ENCODE measurements around the gene MBLAC1. TPM values are rescaled to one million over a fixed set of nuclear protein-coding genes. Genes with fewer than 3 reads are reported as not detected.

The MBLAC1 gene
- total and polyA plus RNA-seq, 9 of the 15 experiments (the other 6 are each of a cell fraction or from before 2014, with no cell fraction given), result 0.03 to 3.1 (median 0.52) TPM

- CTCF ChIA-PET (ENCODE audit: low intra/inter-chr PET ratio), result no interaction called here
- peaks cover 16% of the 10 kb centered on the region for H3K79me2 ChIP-seq (ENCODE audit: control insufficient read depth, insufficient read depth, low read length)
- H3K4me3 ChIP-seq, result no peak overlapping the region
- no peaks in the 10 kb centered on the region for H3K9me1 ChIP-seq (ENCODE audit: control insufficient read depth, insufficient read depth, low read length)
- POLR2A ChIA-PET, result interaction anchor here (0.8 to 1.1 kb wide), 3 partner anchors 14 to 23 kb away, joined by 3 to 7 read pairs (median 3); no protein-coding TSS in a partner anchor
- H3K9me3 ChIP-seq (replicated peaks; ENCODE audit: control insufficient read depth, insufficient read depth, low read depth, low read length), result no peaks in the 10 kb centered on the region
- no peak for DNase-seq (ENCODE audit: extremely low read depth in 1 of 4, low spot score in 3 of 4)
- H4K20me1 ChIP-seq (replicated peaks; ENCODE audit: control insufficient read depth, insufficient read depth, low read length), result peaks cover under 1% of the 10 kb centered on the region; the same call in 1 of the 2 replicates
- no peak overlapping the region for H2AFZ ChIP-seq (ENCODE audit: low read depth, low read length)
- H3K9ac ChIP-seq (ENCODE audit: insufficient read depth in 1 of 2, low read depth in 2 of 2, low read length in 2 of 2), result peak overlapping the region in 1 of 2 experiments; percentile 15; a peak in 2 of 4 replicates
- in situ Hi-C loops (cut with MboI) (no loop called here), intact Hi-C loops (cut with micrococcal nuclease) (no loop called here)
- WGBS (ENCODE audit: insufficient coverage, low coverage, missing lambda C conversion rate), result 93% methylated on average over 4 of the region's 4 CpGs
- no peak for ATAC-seq
- no peaks in the 10 kb centered on the region for H3K27me3 ChIP-seq (ENCODE audit: control insufficient read depth in 2 of 2, insufficient read depth in 2 of 2, low read length in 2 of 2)
- H3K27ac ChIP-seq (ENCODE audit: extremely low read depth, low read depth, low read length), result no peak overlapping the region
- peaks cover 5 to 45% of the 10 kb centered on the region in 2 experiments; a peak in 3 of 5 replicates for H3K4me1 ChIP-seq (replicated peaks in 1 of 2; ENCODE audit: control insufficient read depth in 2 of 2, insufficient read depth in 2 of 2, low read length in 2 of 2)
- FAIRE-seq, result no peak
- TF ChIP-seq ZNF121 (CRISPR knock-in tag; conservative IDR thresholded peaks at IDR 0.05), result peak; percentile 70
- TF ChIP-seq POLR2G (IDR thresholded peaks at IDR 0.05; ENCODE audit: low read depth, low read length), result 0 out of 2 replicates have a peak, but pooled peaks have one; percentile 8
- TF ChIP-seq LCOR (CRISPR knock-in tag; IDR thresholded peaks at IDR 0.05), result no peak
- no peak overlapping the region for H3K4me2 ChIP-seq (ENCODE audit: insufficient read depth, low read length)
- BruUV-seq (replicated peaks), result no TSS peak
- H3K36me3 ChIP-seq (ENCODE audit: control insufficient read depth, insufficient read depth, low read length), result peaks cover 61% of the 10 kb centered on the region; the same call in 2 of the 3 replicates
Observed at GRCh38 chr7:100105534-100105933, 21.2 kb upstream of the MBLAC1 start.

GRCh38 chr7:100106633-100107032 lies 20.1 kb upstream of the MBLAC1 start:
- FAIRE-seq (no peak), ATAC-seq (no peak), DNase-seq (ENCODE audit: extremely low read depth in 1 of 4, low spot score in 3 of 4) (peak in 1 of 4 experiments; percentile 5)
- Histone ChIP-seq H3K4me2 (ENCODE audit: insufficient read depth, low read length) (no peak overlapping the region), H3K9ac (ENCODE audit: insufficient read depth in 1 of 2, low read depth in 2 of 2, low read length in 2 of 2) (peak overlapping the region in 1 of 2 experiments; percentile 62; a peak in 1 of 4 replicates), H3K36me3 (ENCODE audit: control insufficient read depth, insufficient read depth, low read length) (peaks cover 71% of the 10 kb centered on the region; the same call in 2 of the 3 replicates), H3K4me3 (no peak overlapping the region), H3K9me3 (replicated peaks; ENCODE audit: control insufficient read depth, insufficient read depth, low read depth, low read length) (no peaks in the 10 kb centered on the region), H2AFZ (ENCODE audit: low read depth, low read length) (no peak overlapping the region), H3K4me1 (replicated peaks in 1 of 2; ENCODE audit: control insufficient read depth in 2 of 2, insufficient read depth in 2 of 2, low read length in 2 of 2) (peaks cover 7 to 45% of the 10 kb centered on the region in 2 experiments; a peak in 4 of 5 replicates), H3K9me1 (ENCODE audit: control insufficient read depth, insufficient read depth, low read length) (no peaks in the 10 kb centered on the region), H3K27ac (ENCODE audit: extremely low read depth, low read depth, low read length) (no peak overlapping the region), H3K27me3 (ENCODE audit: control insufficient read depth in 2 of 2, insufficient read depth in 2 of 2, low read length in 2 of 2) (no peaks in the 10 kb centered on the region), H3K79me2 (ENCODE audit: control insufficient read depth, insufficient read depth, low read length) (peaks cover 8% of the 10 kb centered on the region; the same call in 2 of the 3 replicates), H4K20me1 (replicated peaks; ENCODE audit: control insufficient read depth, insufficient read depth, low read length) (no peaks in the 10 kb centered on the region)
- in situ Hi-C loops (cut with MboI) (no loop called here), intact Hi-C loops (cut with micrococcal nuclease) (no loop called here)
- TF ChIP-seq CHD4 (IDR thresholded peaks at IDR 0.05; ENCODE audit: insufficient read depth, insufficient replicate concordance, low read depth, low read length, poor library complexity, severe bottlenecking) (no peak), POLR2G (IDR thresholded peaks at IDR 0.05; ENCODE audit: low read depth, low read length) (peak; percentile 42; the same call in 1 of the 2 replicates), RBFOX2 (IDR thresholded peaks at IDR 0.05; ENCODE audit: low read depth, low read length) (peak; percentile 60)
- no TSS peak for BruUV-seq (replicated peaks)
- POLR2A ChIA-PET, result interaction anchor here (0.5 to 1.0 kb wide), 3 partner anchors 13 to 24 kb away, joined by 3 to 7 read pairs (median 3); partner anchors contain the start of gene MBLAC1
- WGBS (ENCODE audit: insufficient coverage, low coverage, missing lambda C conversion rate), result 80% methylated on average over 17 of the region's 17 CpGs
- CTCF ChIA-PET (ENCODE audit: low intra/inter-chr PET ratio), result no interaction called here
